ENCODE measurements around the gene COBL. TPM values are rescaled to one million over a fixed set of nuclear protein-coding genes. Genes with fewer than 3 reads are reported as not detected.

The COBL gene
- total and polyA plus RNA-seq, 2 of the 4 experiments (the other 2 are of a cell fraction), result under 0.01 TPM; not detected in 1

DNA sequence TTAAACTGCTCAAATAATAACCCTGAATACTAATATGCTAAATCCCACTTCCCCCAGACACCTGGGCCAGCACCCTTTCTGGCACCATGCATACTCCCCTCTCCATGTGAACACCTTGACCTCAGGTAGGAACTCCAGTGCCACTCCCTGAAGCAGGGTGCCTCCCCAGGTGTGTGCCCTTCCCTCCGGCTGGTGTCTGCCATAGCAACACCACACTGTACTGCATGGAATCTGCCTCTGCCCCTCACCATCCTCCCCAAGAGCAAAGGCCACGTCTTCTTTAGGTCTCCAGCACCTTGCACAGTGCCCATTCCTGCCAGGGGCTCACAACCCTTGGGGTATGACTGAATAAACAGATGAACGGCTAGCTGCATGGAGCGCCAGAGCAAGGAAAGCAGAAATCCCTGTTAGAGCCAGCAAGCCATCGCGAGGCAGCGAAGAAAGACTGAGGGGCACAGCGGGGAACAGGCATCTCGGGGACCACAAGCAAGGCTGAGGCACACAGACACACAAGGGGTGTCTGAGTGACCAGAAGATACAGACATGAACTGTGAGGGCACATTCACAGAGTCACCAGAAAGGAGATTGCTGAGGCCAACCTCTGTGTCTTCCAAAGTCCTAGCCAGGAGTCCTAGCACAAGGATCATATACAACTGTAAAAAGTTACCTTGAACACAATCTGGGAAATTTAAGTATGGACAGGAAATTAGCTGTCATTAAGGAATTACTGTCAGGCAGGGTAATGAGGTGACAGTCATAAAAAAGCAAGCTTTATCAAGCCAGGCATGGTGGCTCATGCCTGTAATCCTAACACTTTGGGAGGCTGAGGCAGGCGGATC lies 25.7 kb downstream of the COBL start:
- WGBS, 2 experiments (ENCODE audit: extremely low coverage in 2 of 2, insufficient read length in 1 of 2), result 61% methylated on average over 7 of the region's 10 CpGs; no CpG with 5 or more reads in 1 of the 2 experiments
- DNase-seq, result no peak
- no peak overlapping the region for H3K9ac ChIP-seq (ENCODE audit: low read depth, low read length)
- H3K14ac ChIP-seq (replicated peaks; ENCODE audit: low read depth, low read length), result no peak overlapping the region
- dilution Hi-C loops (cut with HindIII; ENCODE audit: low sequenced_read_pairs, unreplicated experiment) (no loop called here), intact Hi-C loops (cut with micrococcal nuclease) (no loop called here), in situ Hi-C loops (cut with MboI; ENCODE audit: low sequenced_read_pairs) (no loop called here)
- no peak overlapping the region for H4K91ac ChIP-seq (ENCODE audit: insufficient read depth, low read depth, low read length)
- POLR2A ChIA-PET (ENCODE audit: unreplicated experiment), result no interaction called here
- H4K8ac ChIP-seq (ENCODE audit: low read depth in 2 of 2, low read length in 2 of 2), result no peak overlapping the region
- no peak overlapping the region for H2AFZ ChIP-seq (replicated peaks; ENCODE audit: low read length, poor library complexity)
- no peaks in the 10 kb centered on the region for H3K79me1 ChIP-seq (ENCODE audit: low read depth in 1 of 2, low read length in 2 of 2)
- no peak overlapping the region for H4K5ac ChIP-seq (ENCODE audit: low read depth, low read length)
- H3K4me3 ChIP-seq (ENCODE audit: insufficient read depth, low read depth, low read length), result no peak overlapping the region
- no peaks in the 10 kb centered on the region for H4K20me1 ChIP-seq (ENCODE audit: insufficient read depth, low read length)
- no peak overlapping the region for H3K18ac ChIP-seq (ENCODE audit: low read depth, low read length)
- no peaks in the 10 kb centered on the region for H3K9me3 ChIP-seq (ENCODE audit: control insufficient read depth, insufficient read depth, low read length)
- no peak overlapping the region for H3K4me2 ChIP-seq (ENCODE audit: low read depth, low read length)
- no peak overlapping the region for H2AK5ac ChIP-seq (ENCODE audit: low read depth, low read length)
- H2BK120ac ChIP-seq (ENCODE audit: low read depth, low read length), result no peak overlapping the region
- H3K27ac ChIP-seq (ENCODE audit: insufficient read depth, low read length), result no peak overlapping the region
- H3K27me3 ChIP-seq (ENCODE audit: control insufficient read depth, insufficient read depth, low read length), result no peaks in the 10 kb centered on the region
- H3K4me1 ChIP-seq (ENCODE audit: control insufficient read depth, insufficient read depth, low read length), result no peaks in the 10 kb centered on the region
- H3K56ac ChIP-seq (ENCODE audit: extremely low read depth, insufficient read depth, low read length), result no peak overlapping the region
- no peak overlapping the region for H2BK5ac ChIP-seq (ENCODE audit: low read depth, low read length, poor library complexity, severe bottlenecking)
- no peak overlapping the region for H2AK9ac ChIP-seq (replicated peaks; ENCODE audit: low read depth, low read length, poor library complexity)
- no peak for ATAC-seq (ENCODE audit: low read depth)
- CTCF ChIA-PET, result interaction anchor here (0.6 kb wide), 1 partner anchor 12 kb away, joined by 3 read pairs; no protein-coding TSS in a partner anchor
- no peak overlapping the region for H3K23ac ChIP-seq (ENCODE audit: low read depth, low read length)
- H3K36me3 ChIP-seq (ENCODE audit: control insufficient read depth, insufficient read depth, low read length), result no peaks in the 10 kb centered on the region
- BruUV-seq (replicated peaks), result no TSS peak
- no peaks in the 10 kb centered on the region for H3K9me1 ChIP-seq (ENCODE audit: insufficient read depth, low read length)
- no peak overlapping the region for H2BK20ac ChIP-seq (ENCODE audit: low read depth, low read length)
- H2BK15ac ChIP-seq (ENCODE audit: low read depth, low read length), result no peak overlapping the region
- no peak overlapping the region for H3K4ac ChIP-seq (ENCODE audit: low read depth, low read length)
- no peak for TF ChIP-seq ELK1 (IDR thresholded peaks at IDR 0.05; ENCODE audit: borderline replicate concordance, low read depth, low read length)
- TF ChIP-seq POLR2A (IDR thresholded peaks at IDR 0.05; ENCODE audit: low read depth, low read length), result no peak
- TF ChIP-seq RAD21 (IDR thresholded peaks at IDR 0.05; ENCODE audit: low read length), result no peak
- TF ChIP-seq RCOR1 (IDR thresholded peaks at IDR 0.05; ENCODE audit: insufficient replicate concordance, low read length), result no peak
- TF ChIP-seq BHLHE40 (IDR thresholded peaks at IDR 0.05; ENCODE audit: low read depth, low read length), result no peak
- no peak for TF ChIP-seq FOS (IDR thresholded peaks at IDR 0.05; ENCODE audit: low read depth, low read length)
- TF ChIP-seq SMC3 (IDR thresholded peaks at IDR 0.05; ENCODE audit: low read depth, low read length), result no peak
- no peak for TF ChIP-seq NFE2L2 (IDR thresholded peaks at IDR 0.05; ENCODE audit: low read depth, low read length)
- TF ChIP-seq MXI1 (IDR thresholded peaks at IDR 0.05; ENCODE audit: borderline replicate concordance, low read depth, low read length), result no peak
- no peak for TF ChIP-seq RFX5 (IDR thresholded peaks at IDR 0.05; ENCODE audit: low read depth, low read length)
- TF ChIP-seq CHD1 (IDR thresholded peaks at IDR 0.05; ENCODE audit: low read depth, low read length), result no peak
- TF ChIP-seq, protein P1, sequence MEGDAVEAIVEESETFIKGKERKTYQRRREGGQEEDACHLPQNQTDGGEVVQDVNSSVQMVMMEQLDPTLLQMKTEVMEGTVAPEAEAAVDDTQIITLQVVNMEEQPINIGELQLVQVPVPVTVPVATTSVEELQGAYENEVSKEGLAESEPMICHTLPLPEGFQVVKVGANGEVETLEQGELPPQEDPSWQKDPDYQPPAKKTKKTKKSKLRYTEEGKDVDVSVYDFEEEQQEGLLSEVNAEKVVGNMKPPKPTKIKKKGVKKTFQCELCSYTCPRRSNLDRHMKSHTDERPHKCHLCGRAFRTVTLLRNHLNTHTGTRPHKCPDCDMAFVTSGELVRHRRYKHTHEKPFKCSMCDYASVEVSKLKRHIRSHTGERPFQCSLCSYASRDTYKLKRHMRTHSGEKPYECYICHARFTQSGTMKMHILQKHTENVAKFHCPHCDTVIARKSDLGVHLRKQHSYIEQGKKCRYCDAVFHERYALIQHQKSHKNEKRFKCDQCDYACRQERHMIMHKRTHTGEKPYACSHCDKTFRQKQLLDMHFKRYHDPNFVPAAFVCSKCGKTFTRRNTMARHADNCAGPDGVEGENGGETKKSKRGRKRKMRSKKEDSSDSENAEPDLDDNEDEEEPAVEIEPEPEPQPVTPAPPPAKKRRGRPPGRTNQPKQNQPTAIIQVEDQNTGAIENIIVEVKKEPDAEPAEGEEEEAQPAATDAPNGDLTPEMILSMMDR (conservative IDR thresholded peaks at IDR 0.05; ENCODE audit: low read depth, low read length), result no peak
- no peak for TF ChIP-seq USF2 (IDR thresholded peaks at IDR 0.05; ENCODE audit: low read depth, low read length)
- TF ChIP-seq CEBPB (IDR thresholded peaks at IDR 0.05; ENCODE audit: low read depth, low read length), result no peak
- TF ChIP-seq MAZ (IDR thresholded peaks at IDR 0.05; ENCODE audit: borderline replicate concordance, low read depth, low read length), result no peak

All from IMR-90 (cell line).